Mammary epithelial cell (primary cell): ENCODE measurements around the gene CAMSAP1.

Source experiments
- EZH2 ChIP-seq: IDR thresholded peaks from 2 replicates; pipeline ENCODE4 v1.6.1; 2012; ENCODE audit warnings: low read length, inconsistent platforms, borderline replicate concordance
- TF ChIP-seq, protein P1 (sequence below), 2 donors: IDR thresholded peaks in 1 of 2; conservative IDR thresholded peaks in 1 of 2; 2 replicates each; pipeline ENCODE4 v1.5.1; 2011 to 2012; ENCODE audit warnings: inconsistent platforms in 2 of 2, low read length in 2 of 2, mild to moderate bottlenecking in 2 of 2, control low read depth in 1 of 2, low read depth in 1 of 2; ENCODE audit not compliant: insufficient read depth in 1 of 2; ENCODE audit errors: extremely low read depth in 1 of 2

DNA sequence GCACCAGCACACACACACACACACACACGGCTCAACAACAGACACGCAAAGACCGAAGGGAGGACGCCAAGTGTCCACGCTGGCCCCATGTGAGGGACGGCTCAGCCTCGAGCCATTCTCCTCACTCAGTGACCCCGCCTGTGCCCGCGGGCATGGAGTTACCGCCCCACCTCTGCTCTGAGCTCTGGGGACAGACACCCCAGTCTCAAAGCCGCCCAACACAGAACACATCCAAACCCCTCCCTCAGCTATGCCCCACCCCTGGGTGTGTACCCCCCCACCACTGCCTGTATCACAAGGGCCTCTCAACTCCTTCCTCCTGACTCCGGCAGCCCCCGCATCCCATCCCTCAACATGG is 81.2 kb downstream of the CAMSAP1 start:
- TF ChIP-seq, protein P1, sequence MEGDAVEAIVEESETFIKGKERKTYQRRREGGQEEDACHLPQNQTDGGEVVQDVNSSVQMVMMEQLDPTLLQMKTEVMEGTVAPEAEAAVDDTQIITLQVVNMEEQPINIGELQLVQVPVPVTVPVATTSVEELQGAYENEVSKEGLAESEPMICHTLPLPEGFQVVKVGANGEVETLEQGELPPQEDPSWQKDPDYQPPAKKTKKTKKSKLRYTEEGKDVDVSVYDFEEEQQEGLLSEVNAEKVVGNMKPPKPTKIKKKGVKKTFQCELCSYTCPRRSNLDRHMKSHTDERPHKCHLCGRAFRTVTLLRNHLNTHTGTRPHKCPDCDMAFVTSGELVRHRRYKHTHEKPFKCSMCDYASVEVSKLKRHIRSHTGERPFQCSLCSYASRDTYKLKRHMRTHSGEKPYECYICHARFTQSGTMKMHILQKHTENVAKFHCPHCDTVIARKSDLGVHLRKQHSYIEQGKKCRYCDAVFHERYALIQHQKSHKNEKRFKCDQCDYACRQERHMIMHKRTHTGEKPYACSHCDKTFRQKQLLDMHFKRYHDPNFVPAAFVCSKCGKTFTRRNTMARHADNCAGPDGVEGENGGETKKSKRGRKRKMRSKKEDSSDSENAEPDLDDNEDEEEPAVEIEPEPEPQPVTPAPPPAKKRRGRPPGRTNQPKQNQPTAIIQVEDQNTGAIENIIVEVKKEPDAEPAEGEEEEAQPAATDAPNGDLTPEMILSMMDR (conservative IDR thresholded peaks at IDR 0.05 in 1 of 2, IDR thresholded peaks at IDR 0.05 in 1 of 2; ENCODE audit: extremely low read depth in 1 of 2, insufficient read depth in 1 of 2, low read depth in 1 of 2, low read length in 2 of 2), result no peak
- TF ChIP-seq EZH2, result no peak
